ENCODE measurements around the gene SLC9A7.
A peak's percentile ranks its signal among the peaks of the same experiment; 100 is the strongest.

Gene SLC9A7

DNA sequence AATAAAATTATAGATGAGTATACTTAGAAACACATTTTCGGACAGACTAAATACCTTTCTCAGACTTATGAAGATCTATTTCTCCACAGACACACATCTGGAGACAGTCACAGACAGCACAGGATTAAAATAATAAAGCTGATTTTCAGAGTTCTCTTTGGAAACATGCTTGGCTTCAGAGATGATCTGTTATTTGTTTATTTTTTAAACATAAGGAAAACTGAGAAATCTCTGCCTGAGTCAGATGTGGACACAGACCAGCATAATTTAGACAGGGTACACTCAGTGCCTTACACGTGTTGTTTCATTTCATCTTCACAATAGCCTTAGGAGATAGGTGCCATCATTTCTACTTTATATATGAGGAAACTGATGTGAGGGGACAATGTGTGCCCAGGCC is 92.1 kb downstream of the SLC9A7 start:
- TF ChIP-seq, protein P1, sequence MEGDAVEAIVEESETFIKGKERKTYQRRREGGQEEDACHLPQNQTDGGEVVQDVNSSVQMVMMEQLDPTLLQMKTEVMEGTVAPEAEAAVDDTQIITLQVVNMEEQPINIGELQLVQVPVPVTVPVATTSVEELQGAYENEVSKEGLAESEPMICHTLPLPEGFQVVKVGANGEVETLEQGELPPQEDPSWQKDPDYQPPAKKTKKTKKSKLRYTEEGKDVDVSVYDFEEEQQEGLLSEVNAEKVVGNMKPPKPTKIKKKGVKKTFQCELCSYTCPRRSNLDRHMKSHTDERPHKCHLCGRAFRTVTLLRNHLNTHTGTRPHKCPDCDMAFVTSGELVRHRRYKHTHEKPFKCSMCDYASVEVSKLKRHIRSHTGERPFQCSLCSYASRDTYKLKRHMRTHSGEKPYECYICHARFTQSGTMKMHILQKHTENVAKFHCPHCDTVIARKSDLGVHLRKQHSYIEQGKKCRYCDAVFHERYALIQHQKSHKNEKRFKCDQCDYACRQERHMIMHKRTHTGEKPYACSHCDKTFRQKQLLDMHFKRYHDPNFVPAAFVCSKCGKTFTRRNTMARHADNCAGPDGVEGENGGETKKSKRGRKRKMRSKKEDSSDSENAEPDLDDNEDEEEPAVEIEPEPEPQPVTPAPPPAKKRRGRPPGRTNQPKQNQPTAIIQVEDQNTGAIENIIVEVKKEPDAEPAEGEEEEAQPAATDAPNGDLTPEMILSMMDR (IDR thresholded peaks at IDR 0.05; ENCODE audit: low read depth, low read length, missing control alignments), result no peak
- in situ Hi-C loops (cut with HindIII; ENCODE audit: low sequenced_read_pairs), result no loop called here
- no peak overlapping the region for H3K4me3 ChIP-seq (ENCODE audit: low read depth, low read length)
- DNase-seq (ENCODE audit: low read depth), result no peak

DNA sequence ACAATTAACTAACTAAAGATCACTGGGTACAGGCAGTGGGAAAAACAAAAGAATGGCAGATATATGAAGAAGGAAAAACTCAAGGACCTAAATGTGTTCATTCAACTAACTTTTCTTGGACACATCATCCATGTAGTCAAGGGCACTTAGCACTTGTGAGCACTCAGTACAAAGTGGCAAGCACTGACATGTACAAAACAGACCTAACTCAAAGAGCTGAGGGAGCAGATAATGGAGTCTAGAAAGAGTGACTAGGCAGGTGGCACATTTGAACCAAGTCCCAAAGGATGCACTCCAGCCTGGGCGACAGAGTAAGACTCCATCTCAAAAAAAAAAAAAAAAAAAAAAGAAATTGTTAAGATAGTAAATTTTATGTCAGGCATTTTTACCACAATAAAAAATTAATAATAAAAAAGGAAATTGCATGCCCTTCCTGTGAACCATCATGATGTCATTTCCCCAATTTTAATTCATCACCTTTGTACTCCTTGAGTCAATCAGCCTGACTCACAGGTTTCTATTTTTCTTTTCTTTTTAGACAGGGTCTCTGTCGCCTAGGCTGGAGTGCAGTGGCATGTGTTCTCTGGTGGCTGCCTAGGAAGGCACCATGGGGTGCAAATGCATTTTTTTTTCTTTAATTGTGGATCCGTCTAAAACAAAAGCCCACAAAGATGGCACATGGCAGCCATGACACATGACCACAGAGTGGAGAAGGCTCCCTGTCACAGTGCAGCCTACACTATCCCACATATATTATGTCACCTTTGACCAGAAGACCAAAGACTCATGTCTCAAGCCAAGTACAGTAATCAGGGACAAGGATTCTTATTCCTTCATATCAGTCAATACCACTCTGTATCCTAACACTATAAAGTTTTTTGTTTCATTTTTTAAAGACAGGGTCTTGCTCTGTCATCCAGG is 93.4 kb downstream of the SLC9A7 start:
- no peak overlapping the region for H3K4me3 ChIP-seq (ENCODE audit: low read depth, low read length)
- TF ChIP-seq, protein P1 (IDR thresholded peaks at IDR 0.05; ENCODE audit: low read depth, low read length, missing control alignments), result no peak
- no peak for DNase-seq (ENCODE audit: low read depth)
- in situ Hi-C loops (cut with HindIII; ENCODE audit: low sequenced_read_pairs), result no loop called here

DNA sequence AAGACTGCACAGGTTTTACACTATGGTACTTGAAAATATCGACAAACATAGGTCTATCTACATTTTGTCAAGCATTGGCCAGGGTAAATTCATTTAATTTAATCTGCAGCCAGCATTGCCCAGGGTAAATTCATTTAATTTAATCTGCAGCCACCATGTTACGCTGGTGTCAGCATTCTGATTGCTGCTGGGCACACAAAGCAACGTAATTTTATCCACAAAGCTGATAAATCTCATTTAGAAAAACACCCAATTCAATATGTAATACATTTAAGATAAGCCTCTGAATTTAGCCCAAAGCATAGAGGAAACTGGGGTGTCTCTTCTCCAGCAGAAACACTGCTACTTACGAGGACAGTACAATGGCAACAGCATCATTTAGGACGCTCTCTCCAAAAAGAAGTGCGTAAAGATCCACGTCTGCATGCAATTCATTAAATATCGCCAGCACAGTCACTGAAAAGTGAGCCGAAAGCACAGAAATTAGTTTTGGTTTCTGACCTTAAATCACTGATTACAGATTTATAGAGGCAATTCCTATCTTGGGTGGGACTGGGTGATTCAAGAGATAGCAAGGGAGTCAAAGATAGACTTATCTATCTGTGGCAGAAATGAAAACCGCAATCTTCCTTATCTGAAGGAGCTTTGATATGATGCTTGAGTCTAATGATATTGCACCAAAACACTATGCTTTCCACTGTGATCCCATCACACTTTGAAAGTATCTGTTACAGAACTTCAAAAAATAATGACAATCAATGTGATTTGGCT is 96.5 kb downstream of the SLC9A7 start:
- TF ChIP-seq, protein P1 (IDR thresholded peaks at IDR 0.05; ENCODE audit: low read depth, low read length, missing control alignments), result no peak
- in situ Hi-C loops (cut with HindIII; ENCODE audit: low sequenced_read_pairs), result no loop called here
- no peak for DNase-seq (ENCODE audit: low read depth)
- no peak overlapping the region for H3K4me3 ChIP-seq (ENCODE audit: low read depth, low read length)

DNA sequence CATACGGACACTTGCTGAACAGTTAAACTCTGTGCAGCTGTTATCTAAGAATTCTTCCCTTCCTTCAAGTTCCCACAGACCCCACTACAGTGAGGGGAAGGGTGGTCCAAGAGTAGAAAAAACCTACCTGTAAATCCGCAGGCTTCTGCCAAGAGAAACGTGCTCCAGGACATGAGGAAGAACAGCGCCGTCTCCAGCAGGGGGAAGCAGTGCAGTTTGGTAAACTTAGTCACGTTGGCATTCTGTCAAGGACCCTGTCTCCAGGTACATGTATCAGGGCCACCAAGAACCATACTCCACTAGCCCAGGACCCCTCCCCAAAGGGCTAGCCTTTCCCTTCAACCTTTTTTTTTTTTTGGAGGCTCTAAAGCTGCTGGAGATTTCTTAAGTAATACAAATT is 105.4 kb downstream of the SLC9A7 start:
- H3K4me3 ChIP-seq (ENCODE audit: low read depth, low read length), result no peak overlapping the region
- in situ Hi-C loops (cut with HindIII; ENCODE audit: low sequenced_read_pairs), result no loop called here
- no peak for DNase-seq (ENCODE audit: low read depth)
- TF ChIP-seq, protein P1 (IDR thresholded peaks at IDR 0.05; ENCODE audit: low read depth, low read length, missing control alignments), result peak; percentile 18

DNA sequence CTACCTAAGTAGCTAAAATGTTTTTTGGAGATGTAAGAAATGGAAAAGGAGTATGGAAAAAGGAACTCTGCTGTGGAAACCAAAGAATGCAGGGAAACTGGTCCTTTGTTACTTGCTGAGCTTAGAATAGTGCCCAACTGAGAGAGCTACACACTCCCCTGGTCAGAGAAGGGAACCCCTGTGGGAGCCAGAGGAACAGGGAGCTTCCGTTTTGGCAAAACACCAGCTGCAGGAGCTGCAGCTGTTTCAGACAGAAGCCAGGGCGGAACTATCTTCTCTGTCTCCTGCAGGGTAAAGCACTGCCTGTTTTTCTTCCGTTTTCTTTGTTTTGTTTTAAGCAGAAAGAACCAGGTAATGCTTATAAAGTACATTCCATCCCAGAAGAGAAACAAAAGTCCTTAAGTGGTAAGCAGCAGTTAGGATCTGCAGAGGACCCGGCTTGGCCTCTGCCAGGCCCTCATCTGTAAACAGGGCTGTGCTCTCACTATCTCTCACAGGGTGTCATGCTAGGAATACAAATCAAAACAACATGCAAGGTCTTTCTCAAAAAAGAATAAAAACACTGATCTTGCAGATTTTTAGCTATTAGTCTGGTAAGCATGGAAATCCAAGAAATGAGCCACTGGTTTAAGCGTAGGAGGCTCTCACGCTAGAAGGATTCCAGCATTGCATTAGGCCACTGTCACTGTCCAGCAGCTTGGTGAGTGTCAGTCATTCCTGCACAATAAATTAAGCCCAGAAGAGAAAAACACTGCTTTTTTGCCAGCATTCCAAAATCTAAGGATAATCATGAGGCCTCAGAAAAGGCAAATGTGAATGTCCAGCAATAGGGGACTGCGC is 109.3 kb downstream of the SLC9A7 start:
- TF ChIP-seq, protein P1 (IDR thresholded peaks at IDR 0.05; ENCODE audit: low read depth, low read length, missing control alignments), result no peak
- no peak overlapping the region for H3K4me3 ChIP-seq (ENCODE audit: low read depth, low read length)
- DNase-seq (ENCODE audit: low read depth), result peak; percentile 19
- in situ Hi-C loops (cut with HindIII; ENCODE audit: low sequenced_read_pairs), result no loop called here

DNA sequence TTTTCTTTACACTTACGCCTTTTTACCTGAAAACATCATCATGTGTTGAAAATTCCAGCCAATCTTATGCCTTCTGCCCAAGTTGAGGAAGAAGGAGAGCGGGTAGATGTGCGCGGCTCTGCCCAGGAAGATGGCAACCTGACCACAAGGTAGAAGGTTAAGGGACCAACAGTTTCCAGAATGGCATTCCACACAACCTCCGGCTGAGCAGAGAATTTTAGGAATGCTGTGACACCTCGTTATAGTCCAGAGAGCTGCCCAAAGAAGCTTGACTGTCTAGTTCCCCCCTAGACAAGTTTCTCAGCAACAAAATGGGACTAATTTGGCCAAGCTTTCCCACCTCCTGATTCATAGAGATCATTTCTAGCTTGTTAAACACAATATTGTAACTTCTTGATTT is 110.3 kb downstream of the SLC9A7 start:
- in situ Hi-C loops (cut with HindIII; ENCODE audit: low sequenced_read_pairs), result no loop called here
- H3K4me3 ChIP-seq (ENCODE audit: low read depth, low read length), result no peak overlapping the region
- DNase-seq (ENCODE audit: low read depth), result no peak
- TF ChIP-seq, protein P1 (IDR thresholded peaks at IDR 0.05; ENCODE audit: low read depth, low read length, missing control alignments), result no peak

Data from astrocyte of the cerebellum (primary cell).